UCSD-AML1 (cell line): ENCODE measurements around the gene KSR2.

Experiments
- DNase-seq: peaks from one replicate; lab custom pipeline; 2025; ENCODE audit not compliant: unreplicated experiment; lab: John Stamatoyannopoulos, UW

Gene KSR2

GRCh38 chr12:117507548-117507947 lies 461.2 kb downstream of the KSR2 start:
- no peak for DNase-seq

GRCh38 chr12:117506333-117506732 lies 462.5 kb downstream of the KSR2 start:
- DNase-seq: no peak

GRCh38 chr12:117502633-117503032 lies 466.2 kb downstream of the KSR2 start:
- no peak for DNase-seq

GRCh38 chr12:117502233-117502632 lies 466.6 kb downstream of the KSR2 start:
- no peak for DNase-seq

GRCh38 chr12:117501076-117501869 lies 467.5 kb downstream of the KSR2 start:
- DNase-seq: no peak

GRCh38 chr12:117499759-117500485 lies 468.9 kb downstream of the KSR2 start:
- no peak for DNase-seq

GRCh38 chr12:117498880-117499279 lies 469.9 kb downstream of the KSR2 start:
- DNase-seq: no peak

GRCh38 chr12:117498256-117498655 lies 470.5 kb downstream of the KSR2 start:
- no peak for DNase-seq

- DNase-seq: no peak
Measured at GRCh38 chr12:117497407-117497806, 471.4 kb downstream of the KSR2 start.

GRCh38 chr12:117494833-117495655 lies 473.7 kb downstream of the KSR2 start:
- DNase-seq: no peak

- DNase-seq: no peak
Measured at GRCh38 chr12:117491711-117492110, 477.1 kb downstream of the KSR2 start.

GRCh38 chr12:117490130-117490529 lies 478.7 kb downstream of the KSR2 start:
- DNase-seq: no peak

GRCh38 chr12:117489671-117490070 lies 479.1 kb downstream of the KSR2 start:
- no peak for DNase-seq

GRCh38 chr12:117486840-117487659 lies 481.7 kb downstream of the KSR2 start:
- no peak for DNase-seq

GRCh38 chr12:117485984-117486839 lies 482.6 kb downstream of the KSR2 start:
- no peak for DNase-seq

GRCh38 chr12:117484901-117485300 lies 483.9 kb downstream of the KSR2 start:
- no peak for DNase-seq

- no peak for DNase-seq
Measured at GRCh38 chr12:117483501-117483900, 485.3 kb downstream of the KSR2 start.

GRCh38 chr12:117481470-117481869 lies 487.3 kb downstream of the KSR2 start:
- no peak for DNase-seq

- DNase-seq: no peak
Measured at GRCh38 chr12:117476341-117476740, 492.4 kb downstream of the KSR2 start.

- no peak for DNase-seq
Measured at GRCh38 chr12:117473856-117474255, 494.9 kb downstream of the KSR2 start.
